ENCODE data around the gene GNA15.

GNA15 gene

GRCh38 chr19:3210347-3211017 is 74.6 kb downstream of the GNA15 start:
- Histone ChIP-seq H3K27me3 (replicated peaks in 2 of 5; ENCODE audit: control insufficient read depth in 4 of 5, insufficient read depth in 5 of 5, low read length in 4 of 5) (no peaks in the 10 kb centered on the region), H3K4me3 (ENCODE audit: control insufficient read depth in 1 of 7, extremely low read depth in 1 of 7, insufficient read depth in 4 of 7, low read depth in 2 of 7, low read length in 6 of 7) (no peak overlapping the region), H3K27ac (ENCODE audit: insufficient read depth in 1 of 2, low read depth in 1 of 2, low read length in 2 of 2, poor library complexity in 1 of 2, severe bottlenecking in 2 of 2) (no peak overlapping the region), H3K4me1 (ENCODE audit: control extremely low read depth in 1 of 4, control insufficient read depth in 4 of 4, insufficient read depth in 4 of 4, low read length in 3 of 4) (no peaks in the 10 kb centered on the region), H3K36me3 (ENCODE audit: control insufficient read depth in 4 of 4, insufficient read depth in 4 of 4, low read length in 3 of 4) (peaks cover 0 to 37% (median 19%) of the 10 kb centered on the region in 4 experiments), H3K9me3 (ENCODE audit: control extremely low read depth in 1 of 5, control insufficient read depth in 4 of 5, insufficient read depth in 2 of 5, low read depth in 1 of 5, low read length in 4 of 5) (no peaks in the 10 kb centered on the region)
- peak; percentile 31 to 61 (median 40) for DNase-seq
- WGBS (ENCODE audit: insufficient coverage): 38% methylated on average over 12 of the region's 20 CpGs
- ChIA-PET POLR2A (no interaction called here), CTCF (interaction anchor here (0.5 to 1.7 kb wide), 7 partner anchors 11 to 277 kb away, joined by 3 to 5 read pairs (median 3); no protein-coding TSS in a partner anchor)

- CTCF ChIA-PET: interaction anchor here (0.5 to 1.7 kb wide), 5 partner anchors 11 to 276 kb away, joined by 3 to 5 read pairs (median 3); no protein-coding TSS in a partner anchor
- Histone ChIP-seq H3K36me3 (ENCODE audit: control insufficient read depth in 4 of 4, insufficient read depth in 4 of 4, low read length in 3 of 4) (peaks cover 0 to 33% (median 16%) of the 10 kb centered on the region in 4 experiments), H3K4me3 (ENCODE audit: control insufficient read depth in 1 of 7, extremely low read depth in 1 of 7, insufficient read depth in 4 of 7, low read depth in 2 of 7, low read length in 6 of 7) (no peak overlapping the region), H3K9me3 (ENCODE audit: control extremely low read depth in 1 of 5, control insufficient read depth in 4 of 5, insufficient read depth in 2 of 5, low read depth in 1 of 5, low read length in 4 of 5) (no peaks in the 10 kb centered on the region), H3K27me3 (replicated peaks in 2 of 5; ENCODE audit: control insufficient read depth in 4 of 5, insufficient read depth in 5 of 5, low read length in 4 of 5) (no peaks in the 10 kb centered on the region), H3K27ac (ENCODE audit: insufficient read depth in 1 of 2, low read depth in 1 of 2, low read length in 2 of 2, poor library complexity in 1 of 2, severe bottlenecking in 2 of 2) (no peak overlapping the region), H3K4me1 (ENCODE audit: control extremely low read depth in 1 of 4, control insufficient read depth in 4 of 4, insufficient read depth in 4 of 4, low read length in 3 of 4) (no peaks in the 10 kb centered on the region)
- WGBS (ENCODE audit: insufficient coverage): 97% methylated on average over 8 of the region's 12 CpGs
- no peak for DNase-seq
- POLR2A ChIA-PET: no interaction called here
Observed at GRCh38 chr19:3211191-3211590, 75.4 kb downstream of the GNA15 start.

GRCh38 chr19:3213159-3213558 is 77.3 kb downstream of the GNA15 start:
- H3K27ac ChIP-seq (ENCODE audit: insufficient read depth in 1 of 2, low read depth in 1 of 2, low read length in 2 of 2, poor library complexity in 1 of 2, severe bottlenecking in 2 of 2): no peak overlapping the region
- ChIA-PET POLR2A (no interaction called here), CTCF (no interaction called here)
- no peaks in the 10 kb centered on the region for H3K9me3 ChIP-seq (ENCODE audit: control extremely low read depth in 1 of 5, control insufficient read depth in 4 of 5, insufficient read depth in 2 of 5, low read depth in 1 of 5, low read length in 4 of 5)
- no peak overlapping the region for H3K4me3 ChIP-seq (ENCODE audit: control insufficient read depth in 1 of 7, extremely low read depth in 1 of 7, insufficient read depth in 4 of 7, low read depth in 2 of 7, low read length in 6 of 7)
- H3K36me3 ChIP-seq (ENCODE audit: control insufficient read depth in 4 of 4, insufficient read depth in 4 of 4, low read length in 3 of 4): peaks cover 0 to 16% (median 5%) of the 10 kb centered on the region in 4 experiments
- DNase-seq: no peak
- no peaks in the 10 kb centered on the region for H3K4me1 ChIP-seq (ENCODE audit: control extremely low read depth in 1 of 4, control insufficient read depth in 4 of 4, insufficient read depth in 4 of 4, low read length in 3 of 4)
- 100% methylated on average over 6 of the region's 7 CpGs for WGBS (ENCODE audit: insufficient coverage)
- no peaks in the 10 kb centered on the region for H3K27me3 ChIP-seq (replicated peaks in 2 of 5; ENCODE audit: control insufficient read depth in 4 of 5, insufficient read depth in 5 of 5, low read length in 4 of 5)
